Pancreas (tissue), 10 donors: Measurements from ENCODE around the gene CNNM4. TPM values are rescaled to one million over a fixed set of nuclear protein-coding genes. Genes with fewer than 3 reads are reported as not detected.

Experiments used
- ATAC-seq, 4 donors: fragments of 200-7000 bp; cut with Tn5 transposase; one replicate each; pipeline versions ENCODE4 v1.8.0 to v1.9.1; 2020; ENCODE audit warnings: mild to moderate bottlenecking in 4 of 4, moderate library complexity in 4 of 4
- DNase-seq, 6 donors: peaks; one replicate each; pipeline ENCODE4 v3.0.0-alpha.2; 2020
- FAIRE-seq: peaks from 2 replicates; lab custom pipeline; 2012; peaks lifted over from hg19 to GRCh38; lab: Jason Lieb, UNC
- H3K27ac ChIP-seq, 4 donors: fragments of 200-600 bp; sonication (generic); 1 replicate in 3 of 4; 2 replicates in 1 of 4; pipeline versions ENCODE4 v1.5.0 to v1.8.0; 2020
- H3K27me3 ChIP-seq, 4 donors: fragments of 200-600 bp; one replicate each; pipeline ENCODE4 v1.8.0; 2021
- H3K36me3 ChIP-seq, 3 donors: fragments of 200-600 bp; sonication (generic) in 1 of 3; one replicate each; pipeline versions ENCODE4 v1.5.0 to v1.8.0; 2020 to 2021
- H3K4me1 ChIP-seq, 3 donors: fragments of 200-600 bp; one replicate each; pipeline ENCODE4 v1.8.0; 2021
- H3K4me3 ChIP-seq, 4 donors: fragments of 200-600 bp; sonication (generic) in 2 of 4; one replicate each; pipeline versions ENCODE4 v1.5.0 to v1.8.0; 2020 to 2021
- H3K9me3 ChIP-seq, 4 donors: fragments of 200-600 bp; one replicate each; pipeline ENCODE4 v1.8.0; 2021
- WGBS, 2 donors: extraction: QIAGEN DNeasy Blood & Tissue Kit; methylation state at CpG; one replicate each; pipeline ENCODE4 v1.1.7; 2013; 5-methylcytosine and 5-hydroxymethylcytosine counted together
- intact Hi-C, 3 donors: fragments of 100-400 bp; cut with DNase I; formaldehyde crosslinking; loops; one replicate each; pipeline versions ENCODE4 v1.11.1 to v1.14.2; 2022
- polyA plus RNA-seq, 2 donors: library from polyadenylated mRNA; stranded (reverse); fragments of 200-250 nt; gene quantifications; one replicate each; pipeline ENCODE4 v1.2.3, GENCODE V29; 2013
- total RNA-seq, 6 donors: library from RNA; stranded (reverse); fragmentation: NEBNext Ultra II Directional in 4 of 6; extraction: Animal tissue kit (Norgen Biotek cat#: 25700) in 4 of 6; gene quantifications; one replicate each; pipeline versions ENCODE4 v1.2.1 to v1.2.4, GENCODE V29; 2021 to 2023
- TF ChIP-seq, protein P1 (sequence below), 4 donors: fragments of 200-600 bp; sonication (generic) in 3 of 4; IDR thresholded peaks; one replicate each; pipeline versions ENCODE4 v1.5.0 to v1.8.0; 2021; ENCODE audit warnings: antibody characterized with exemption in 4 of 4
- donor health status: healthy with polysubstance abuse.
- donor health status: DM: no; HTN: no; CAD: no; lungs with moderate emphysema.
- donor health status: DM: no; HTN: no; CAD: no.
- donor health status: control.
- donor health status: control.
- donor health status: Bipolar disorder and iron deficiency.
- donor health status: DM: yes; HTN: yes; CAD: no.
- donor health status: DM: no; HTN: no; CAD: no.
- donor health status: DM: no; HTN: no; CAD: no.
- donor health status: DM: yes; HTN: yes; CAD: no.

Gene CNNM4
- total and polyA plus RNA-seq, 8 donors = 3.3 to 6.9 (median 5.5) TPM

DNA sequence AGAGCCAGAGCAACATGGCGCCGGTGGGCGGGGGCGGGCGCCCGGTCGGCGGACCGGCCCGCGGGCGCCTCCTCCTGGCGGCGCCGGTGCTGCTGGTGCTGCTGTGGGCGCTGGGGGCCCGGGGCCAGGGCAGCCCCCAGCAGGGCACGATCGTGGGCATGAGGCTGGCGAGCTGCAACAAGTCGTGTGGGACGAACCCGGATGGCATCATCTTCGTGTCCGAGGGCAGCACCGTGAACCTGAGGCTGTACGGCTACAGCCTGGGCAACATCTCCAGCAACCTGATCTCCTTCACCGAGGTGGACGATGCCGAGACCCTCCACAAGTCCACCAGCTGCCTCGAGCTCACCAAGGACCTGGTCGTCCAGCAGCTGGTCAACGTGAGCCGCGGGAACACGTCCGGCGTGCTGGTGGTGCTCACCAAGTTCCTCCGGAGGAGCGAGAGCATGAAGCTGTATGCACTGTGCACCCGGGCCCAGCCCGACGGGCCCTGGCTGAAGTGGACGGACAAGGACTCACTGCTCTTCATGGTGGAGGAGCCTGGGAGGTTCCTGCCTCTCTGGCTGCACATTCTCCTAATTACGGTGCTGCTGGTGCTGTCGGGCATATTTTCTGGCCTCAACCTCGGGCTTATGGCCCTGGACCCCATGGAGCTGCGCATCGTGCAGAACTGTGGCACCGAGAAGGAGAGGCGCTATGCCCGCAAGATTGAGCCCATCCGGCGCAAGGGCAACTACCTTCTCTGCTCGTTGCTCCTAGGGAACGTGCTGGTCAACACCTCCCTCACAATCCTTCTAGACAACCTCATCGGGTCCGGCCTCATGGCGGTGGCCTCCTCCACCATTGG is 507 bp downstream of the CNNM4 start:
- Histone ChIP-seq H3K4me3 (peak overlapping the region; percentile 51 to 80 (median 71)), H3K27me3 (no peaks in the 10 kb centered on the region), H3K36me3 (no peaks in the 10 kb centered on the region), H3K9me3 (no peaks in the 10 kb centered on the region), H3K4me1 (peaks cover 7 to 31% (median 11%) of the 10 kb centered on the region in 3 donors), H3K27ac (peak overlapping the region; percentile 52 to 74 (median 64))
- FAIRE-seq (no peak), ATAC-seq (peak; percentile 10 to 21 (median 15)), DNase-seq (peak in 5 of 6 donors; percentile 46 to 88 (median 68))
- intact Hi-C loops = no loop called here
- TF ChIP-seq, protein P1, sequence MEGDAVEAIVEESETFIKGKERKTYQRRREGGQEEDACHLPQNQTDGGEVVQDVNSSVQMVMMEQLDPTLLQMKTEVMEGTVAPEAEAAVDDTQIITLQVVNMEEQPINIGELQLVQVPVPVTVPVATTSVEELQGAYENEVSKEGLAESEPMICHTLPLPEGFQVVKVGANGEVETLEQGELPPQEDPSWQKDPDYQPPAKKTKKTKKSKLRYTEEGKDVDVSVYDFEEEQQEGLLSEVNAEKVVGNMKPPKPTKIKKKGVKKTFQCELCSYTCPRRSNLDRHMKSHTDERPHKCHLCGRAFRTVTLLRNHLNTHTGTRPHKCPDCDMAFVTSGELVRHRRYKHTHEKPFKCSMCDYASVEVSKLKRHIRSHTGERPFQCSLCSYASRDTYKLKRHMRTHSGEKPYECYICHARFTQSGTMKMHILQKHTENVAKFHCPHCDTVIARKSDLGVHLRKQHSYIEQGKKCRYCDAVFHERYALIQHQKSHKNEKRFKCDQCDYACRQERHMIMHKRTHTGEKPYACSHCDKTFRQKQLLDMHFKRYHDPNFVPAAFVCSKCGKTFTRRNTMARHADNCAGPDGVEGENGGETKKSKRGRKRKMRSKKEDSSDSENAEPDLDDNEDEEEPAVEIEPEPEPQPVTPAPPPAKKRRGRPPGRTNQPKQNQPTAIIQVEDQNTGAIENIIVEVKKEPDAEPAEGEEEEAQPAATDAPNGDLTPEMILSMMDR (IDR thresholded peaks at IDR 0.05) = peak; percentile 23 to 43 (median 39)
- 19 to 20% methylated on average over 56 to 59 of the region's 59 CpGs for WGBS, 2 donors

DNA sequence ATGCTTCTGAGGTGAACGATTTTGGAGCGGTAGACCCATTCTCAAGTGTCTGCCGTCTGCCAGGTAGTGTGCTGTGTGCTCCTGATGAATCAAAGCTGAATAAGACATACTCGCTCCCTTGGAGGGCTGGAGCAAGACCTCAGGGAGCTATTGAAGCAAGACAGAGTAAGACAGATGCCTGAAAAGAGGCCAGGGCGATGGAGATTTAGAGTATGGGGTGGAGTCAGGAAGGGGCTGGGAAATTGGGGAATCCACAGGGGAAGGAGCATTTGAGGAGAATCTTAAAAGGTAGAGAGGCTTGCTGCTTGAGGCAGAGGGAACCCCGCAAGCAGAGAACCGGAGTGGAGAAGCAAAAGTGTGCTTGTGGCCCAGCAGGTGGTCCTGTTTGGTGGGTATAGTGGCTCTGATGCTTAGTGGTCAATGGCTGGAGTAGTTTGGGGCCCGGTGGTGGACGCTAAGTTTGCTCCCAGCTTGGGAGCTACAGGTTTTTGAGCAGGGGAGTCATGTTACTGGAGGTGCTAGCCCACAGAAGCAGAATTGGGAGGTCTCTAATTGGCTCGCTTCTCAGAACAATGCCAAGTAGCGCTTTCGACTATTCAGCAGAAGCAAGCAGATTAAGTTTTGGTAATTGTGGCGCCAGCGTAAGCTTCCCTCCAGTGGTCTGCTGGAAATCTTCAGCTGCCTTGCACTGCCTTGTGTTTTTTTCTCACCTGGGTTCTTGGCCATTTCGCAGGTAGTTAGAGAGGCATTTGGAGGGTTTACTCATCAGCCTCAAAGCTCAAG is 2.0 kb downstream of the CNNM4 start:
- H3K4me1 ChIP-seq = peaks cover 7 to 31% (median 11%) of the 10 kb centered on the region in 3 donors
- peak overlapping the region in 3 of 4 donors; percentile 19 to 64 (median 22) for H3K27ac ChIP-seq
- no peaks in the 10 kb centered on the region for H3K9me3 ChIP-seq
- no peak for FAIRE-seq
- no peak for ATAC-seq
- no peak for DNase-seq
- H3K27me3 ChIP-seq = no peaks in the 10 kb centered on the region
- peak overlapping the region in 2 of 4 donors; percentile 77 to 80 for H3K4me3 ChIP-seq
- TF ChIP-seq, protein P1 (IDR thresholded peaks at IDR 0.05) = no peak
- 15 to 20% methylated on average over 15 of the region's 15 CpGs for WGBS, 2 donors
- no peaks in the 10 kb centered on the region for H3K36me3 ChIP-seq
- intact Hi-C loops = no loop called here

DNA sequence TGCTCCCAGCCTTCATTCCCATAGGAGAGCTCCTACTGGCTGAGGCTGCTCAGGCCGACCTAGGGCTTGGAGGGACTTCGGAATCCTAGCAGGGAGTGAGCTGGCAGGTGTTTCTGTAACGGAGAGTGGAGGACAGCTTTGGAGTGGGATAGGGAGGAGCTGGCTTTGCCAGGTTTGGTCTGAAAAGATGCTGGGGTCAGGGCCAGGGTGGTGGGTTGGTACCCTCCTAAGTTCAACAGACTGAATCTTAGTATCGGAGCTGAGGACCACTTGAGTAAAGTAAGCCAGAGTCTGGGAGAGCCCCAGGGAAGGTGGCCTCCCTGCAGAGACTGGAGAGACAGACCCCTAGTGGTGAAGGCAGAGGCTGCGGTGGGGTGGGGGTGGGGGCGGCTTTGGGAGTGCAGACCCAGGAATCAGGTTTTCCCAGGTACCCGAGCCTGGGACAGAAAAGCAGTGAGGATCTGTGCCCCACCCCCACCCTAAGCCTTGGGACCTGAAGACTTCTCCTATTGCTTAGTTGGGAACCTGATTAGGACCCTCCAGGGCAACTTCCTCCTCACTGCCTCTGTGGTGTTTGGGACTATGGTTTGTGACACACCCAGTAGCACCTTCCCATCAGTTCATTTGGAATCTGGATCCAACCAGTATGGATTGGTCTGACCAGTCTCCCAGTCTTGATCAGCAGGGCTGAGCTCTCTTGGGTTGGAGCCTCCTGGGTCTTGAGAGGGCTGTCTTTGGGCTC is 3.0 kb downstream of the CNNM4 start:
- peaks cover 7 to 31% (median 11%) of the 10 kb centered on the region in 3 donors for H3K4me1 ChIP-seq
- peak in 3 of 4 donors; percentile 23 to 41 (median 30) for ATAC-seq
- peak overlapping the region in 2 of 4 donors; percentile 22 to 64 for H3K27ac ChIP-seq
- H3K36me3 ChIP-seq = no peaks in the 10 kb centered on the region
- intact Hi-C loops = no loop called here
- no peak for FAIRE-seq
- H3K9me3 ChIP-seq = no peaks in the 10 kb centered on the region
- TF ChIP-seq, protein P1 (IDR thresholded peaks at IDR 0.05) = peak; percentile 20 to 41 (median 34)
- H3K27me3 ChIP-seq = no peaks in the 10 kb centered on the region
- peak overlapping the region in 3 of 4 donors; percentile 12 to 80 (median 77) for H3K4me3 ChIP-seq
- WGBS, 2 donors = 2 to 9% methylated on average over 5 to 7 of the region's 7 CpGs
- DNase-seq = peak in 1 of 6 donors; percentile 21

DNA sequence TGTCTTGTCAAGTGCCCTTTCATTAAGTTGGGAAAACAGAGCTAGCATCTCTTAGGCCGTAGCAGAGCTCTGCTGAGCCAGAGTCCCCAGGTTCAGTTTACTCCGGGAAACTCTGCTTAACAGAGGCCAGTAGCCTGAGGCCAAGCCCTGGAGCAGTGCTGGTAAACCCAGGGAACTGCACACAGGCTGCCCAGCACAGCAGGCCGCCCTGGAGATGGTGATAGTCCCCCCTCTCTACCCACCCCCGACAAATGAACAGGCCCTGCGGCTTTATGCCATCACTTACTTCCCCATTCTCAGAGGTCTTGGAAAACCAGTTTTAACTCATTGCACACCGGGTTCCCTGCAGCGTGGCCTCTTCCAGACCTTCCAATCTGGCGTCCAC is 3.5 kb downstream of the CNNM4 start:
- no peak for DNase-seq
- intact Hi-C loops = no loop called here
- H3K36me3 ChIP-seq = no peaks in the 10 kb centered on the region
- WGBS, 2 donors = 33 to 35% methylated on average over 8 of the region's 8 CpGs
- peak overlapping the region in 2 of 4 donors; percentile 19 to 77 for H3K4me3 ChIP-seq
- H3K27ac ChIP-seq = peak overlapping the region in 2 of 4 donors; percentile 3 to 64
- TF ChIP-seq, protein P1 (IDR thresholded peaks at IDR 0.05) = no peak
- H3K27me3 ChIP-seq = no peaks in the 10 kb centered on the region
- peak in 2 of 4 donors; percentile 21 to 24 for ATAC-seq
- H3K9me3 ChIP-seq = no peaks in the 10 kb centered on the region
- peaks cover 7 to 31% (median 11%) of the 10 kb centered on the region in 3 donors for H3K4me1 ChIP-seq
- FAIRE-seq = no peak
